ENCODE measurements around the gene ERICH3.

ERICH3 gene

GRCh38 chr1:74673351-74674111, at the start of gene ERICH3:
Gene ERICH3 (minus strand): TSS chr1:74673792. CDS start chr1:74673519, 273 bp downstream.
- CTCF ChIA-PET: interaction anchor here (1.0 to 3.6 kb wide), 3 partner anchors 16 to 29 kb away, joined by 3 to 20 read pairs (median 3); no protein-coding TSS in a partner anchor
- peak; percentile 18 for DNase-seq (ENCODE audit: extremely low spot score)
- TF ChIP-seq CTCF (IDR thresholded peaks at IDR 0.05; ENCODE audit: control extremely low read depth, extremely low read depth, low read depth, missing control alignments): no peak
- POLR2A ChIA-PET: no interaction called here

GRCh38 chr1:74717626-74718025, 44.0 kb upstream of the ERICH3 start:
- DNase-seq (ENCODE audit: extremely low spot score): no peak
- no peak for TF ChIP-seq CTCF (IDR thresholded peaks at IDR 0.05; ENCODE audit: control extremely low read depth, extremely low read depth, low read depth, missing control alignments)
- CTCF ChIA-PET: interaction anchor here (0.8 to 4.1 kb wide), 4 partner anchors 10 to 16 kb away, joined by 3 to 22 read pairs (median 10); partner anchors contain the start of genes CRYZ and TYW3
- POLR2A ChIA-PET: no interaction called here

- DNase-seq (ENCODE audit: extremely low spot score): no peak
- no peak for TF ChIP-seq CTCF (IDR thresholded peaks at IDR 0.05; ENCODE audit: control extremely low read depth, extremely low read depth, low read depth, missing control alignments)
- POLR2A ChIA-PET: no interaction called here
- CTCF ChIA-PET: interaction anchor here (3.4 to 5.3 kb wide), 2 partner anchors 14 to 16 kb away, joined by 15 to 33 read pairs; partner anchors contain the start of genes CRYZ and TYW3
Measured at GRCh38 chr1:74716822-74717221, 43.2 kb upstream of the ERICH3 start.

GRCh38 chr1:74715806-74716205, 42.2 kb upstream of the ERICH3 start:
- CTCF ChIA-PET: interaction anchor here (5.3 kb wide), 1 partner anchor 17 kb away, joined by 33 read pairs; the partner anchor contains the start of genes CRYZ and TYW3
- TF ChIP-seq CTCF (IDR thresholded peaks at IDR 0.05; ENCODE audit: control extremely low read depth, extremely low read depth, low read depth, missing control alignments): no peak
- POLR2A ChIA-PET: no interaction called here
- DNase-seq (ENCODE audit: extremely low spot score): no peak

GRCh38 chr1:74715236-74715502, 41.6 kb upstream of the ERICH3 start:
- no peak for TF ChIP-seq CTCF (IDR thresholded peaks at IDR 0.05; ENCODE audit: control extremely low read depth, extremely low read depth, low read depth, missing control alignments)
- ChIA-PET POLR2A (no interaction called here), CTCF (interaction anchor here (1.3 to 5.3 kb wide), 3 partner anchors 12 to 18 kb away, joined by 3 to 33 read pairs (median 4); partner anchors contain the start of genes CRYZ and TYW3)
- DNase-seq (ENCODE audit: extremely low spot score): no peak

- CTCF ChIA-PET: interaction anchor here (1.1 to 5.3 kb wide), 5 partner anchors 10 to 25 kb away, joined by 3 to 33 read pairs (median 4); partner anchors contain the start of genes CRYZ and TYW3
- POLR2A ChIA-PET: no interaction called here
- DNase-seq (ENCODE audit: extremely low spot score): peak; percentile 22
- TF ChIP-seq CTCF (IDR thresholded peaks at IDR 0.05; ENCODE audit: control extremely low read depth, extremely low read depth, low read depth, missing control alignments): no peak
Measured at GRCh38 chr1:74714429-74715235, 41.0 kb upstream of the ERICH3 start.

Measured in GM10248 (cell line).